CD14-positive monocyte (primary cell): ENCODE results near the gene NTMT2. TPM values are rescaled to one million over a fixed set of nuclear protein-coding genes. Genes with fewer than 3 reads are reported as not detected.

Source experiments
- DNase-seq, 3 donors: peaks; one replicate each; pipeline ENCODE4 v3.0.0-alpha.2; 2011 to 2022
- H2AFZ ChIP-seq: 2 replicates; pipeline ENCODE4 v1.6.0; 2012; ENCODE audit warnings: mild to moderate bottlenecking, low read depth, low read length, inconsistent platforms; ENCODE audit not compliant: insufficient read depth, poor library complexity, severe bottlenecking
- H3K27ac ChIP-seq, 2 donors: 1 replicate in 1 of 2; 2 replicates in 1 of 2; pipeline ENCODE4 v1.5.1; 2012 to 2013; ENCODE audit warnings: low read length in 2 of 2, control low read depth in 1 of 2, inconsistent platforms in 1 of 2, low read depth in 1 of 2, mild to moderate bottlenecking in 1 of 2
- H3K27me3 ChIP-seq, 2 donors: one replicate each; pipeline versions ENCODE4 v1.6.0 to v1.6.1; 2011 to 2013; ENCODE audit warnings: low read length in 2 of 2; ENCODE audit not compliant: control insufficient read depth in 2 of 2, insufficient read depth in 2 of 2
- H3K36me3 ChIP-seq, 2 donors: replicated peaks in 1 of 2; 1 replicate in 1 of 2; 2 replicates in 1 of 2; pipeline versions ENCODE4 v1.5.1 to v1.6.1; 2012 to 2013; ENCODE audit warnings: low read length in 2 of 2, control low read depth in 1 of 2, inconsistent platforms in 1 of 2, mild to moderate bottlenecking in 1 of 2; ENCODE audit not compliant: insufficient read depth in 2 of 2, control insufficient read depth in 1 of 2
- H3K4me1 ChIP-seq, 2 donors: 1 replicate in 1 of 2; 2 replicates in 1 of 2; pipeline versions ENCODE4 v1.5.1 to v1.6.1; 2012 to 2013; ENCODE audit warnings: low read length in 2 of 2, control low read depth in 1 of 2, inconsistent platforms in 1 of 2, mild to moderate bottlenecking in 1 of 2, moderate library complexity in 1 of 2; ENCODE audit not compliant: insufficient read depth in 2 of 2, control insufficient read depth in 1 of 2
- H3K4me2 ChIP-seq: replicated peaks from 2 replicates; pipeline ENCODE3; 2012; ENCODE audit warnings: low read length, moderate library complexity, mild to moderate bottlenecking; ENCODE audit not compliant: poor library complexity, severe bottlenecking; ENCODE audit errors: extremely low read depth
- H3K4me3 ChIP-seq, 3 experiments: fragments of 200-600 bp in 1 of 3; sonication (generic) in 1 of 3; replicated peaks in 1 of 3; 1 replicate in 2 of 3; 2 replicates in 1 of 3; pipeline ENCODE4 v1.5.1; 2011 to 2013; ENCODE audit warnings: low read length in 3 of 3, mild to moderate bottlenecking in 3 of 3, control low read depth in 2 of 3, low read depth in 2 of 3, inconsistent platforms in 1 of 3, moderate library complexity in 1 of 3
- H3K79me2 ChIP-seq: 2 replicates; pipeline ENCODE4 v1.6.0; 2012; ENCODE audit warnings: mild to moderate bottlenecking, control low read depth, inconsistent platforms, low read length, moderate library complexity; ENCODE audit not compliant: insufficient read depth
- H3K9ac ChIP-seq: 2 replicates; pipeline ENCODE4 v1.6.0; 2017; ENCODE audit warnings: low read length, mild to moderate bottlenecking; ENCODE audit not compliant: insufficient read depth, poor library complexity, severe bottlenecking
- H3K9me3 ChIP-seq, 2 donors: replicated peaks in 1 of 2; 1 replicate in 1 of 2; 2 replicates in 1 of 2; pipeline versions ENCODE4 v1.5.1 to v1.6.1; 2012 to 2013; ENCODE audit warnings: low read length in 2 of 2, control low read depth in 1 of 2; ENCODE audit not compliant: control insufficient read depth in 1 of 2, insufficient read depth in 1 of 2
- H4K20me1 ChIP-seq: 2 replicates; pipeline ENCODE4 v1.6.0; 2012; ENCODE audit warnings: mild to moderate bottlenecking, low read length, control low read depth, moderate library complexity; ENCODE audit not compliant: insufficient read depth
- H3K27ac Mint-ChIP-seq, 7 donors: one replicate each; pipeline ENCODE4 v1.8.0; 2020; ENCODE audit warnings: mild to moderate bottlenecking in 7 of 7, mixed read lengths in 7 of 7, moderate library complexity in 6 of 7, inconsistent platforms in 2 of 7
- H3K27me3 Mint-ChIP-seq, 3 donors: one replicate each; pipeline ENCODE4 v1.8.0; 2021 to 2022; ENCODE audit warnings: low read depth in 3 of 3, mild to moderate bottlenecking in 3 of 3, mixed read lengths in 3 of 3, moderate library complexity in 3 of 3, inconsistent platforms in 1 of 3
- H3K36me3 Mint-ChIP-seq, 2 donors: one replicate each; pipeline ENCODE4 v1.8.0; 2020; ENCODE audit warnings: mixed read lengths in 2 of 2, inconsistent platforms in 1 of 2, mild to moderate bottlenecking in 1 of 2
- H3K4me1 Mint-ChIP-seq: one replicate; pipeline ENCODE4 v1.8.0; 2020; ENCODE audit warnings: mild to moderate bottlenecking, mixed read lengths
- H3K4me3 Mint-ChIP-seq, 2 donors: one replicate each; pipeline ENCODE4 v1.8.0; 2020; ENCODE audit warnings: mild to moderate bottlenecking in 2 of 2, mixed read lengths in 2 of 2, moderate library complexity in 1 of 2
- H3K9me3 Mint-ChIP-seq, 7 donors: one replicate each; pipeline ENCODE4 v1.8.0; 2020 to 2022; ENCODE audit warnings: mixed read lengths in 7 of 7, mild to moderate bottlenecking in 6 of 7, moderate library complexity in 6 of 7, inconsistent platforms in 2 of 7
- CTCF ChIP-seq: fragments of 200-600 bp; IDR thresholded peaks from one replicate; pipeline ENCODE4 v1.8.0; 2022; ENCODE audit warnings: antibody characterized with exemption, mild to moderate bottlenecking
- WGBS: methylation state at CpG from one replicate; pipeline ENCODE4 v1.1.5; 2013; ENCODE audit warnings: missing lambda C conversion rate; ENCODE audit not compliant: insufficient coverage; 5-methylcytosine and 5-hydroxymethylcytosine counted together
- intact Hi-C, 2 donors: fragments of 100-400 bp; cut with micrococcal nuclease; formaldehyde crosslinking; loops; one replicate each; pipeline versions ENCODE4 v1.15.0 to v1.15.1; 2023
- polyA plus RNA-seq, 3 donors: library from polyadenylated mRNA; depleted of rRNA in 1 of 3; unstranded in 2 of 3; stranded (reverse) in 1 of 3; fragments of 300-500 nt in 2 of 3; fragments of >200 nt in 1 of 3; fragmentation: Illumina TruSeq in 2 of 3; gene quantifications; 1 replicate in 2 of 3; 2 replicates in 1 of 3; pipeline ENCODE4 v1.2.3, GENCODE V29; 2012 to 2021

The NTMT2 gene
- polyA plus RNA-seq, 3 donors, result not detected

GRCh38 chr1:170174395-170174794 is 28.6 kb downstream of the NTMT2 start:
- WGBS, result 94% methylated on average over 5 of the region's 7 CpGs
- Mint-ChIP-seq H3K36me3 (no peaks in the 10 kb centered on the region), H3K27me3 (peaks cover 0 to 1% (median 0%) of the 10 kb centered on the region in 3 donors), H3K4me3 (no peak overlapping the region), H3K4me1 (no peaks in the 10 kb centered on the region), H3K9me3 (peaks cover 4 to 27% (median 12%) of the 10 kb centered on the region in 7 donors), H3K27ac (no peak overlapping the region)
- H3K79me2 ChIP-seq, result no peaks in the 10 kb centered on the region
- H3K9me3 ChIP-seq, result peaks cover 0 to 15% of the 10 kb centered on the region in 2 donors
- H3K4me1 ChIP-seq, result no peaks in the 10 kb centered on the region
- no peak overlapping the region for H2AFZ ChIP-seq
- no peak overlapping the region for H3K27ac ChIP-seq
- no peak for TF ChIP-seq CTCF
- no peak overlapping the region for H3K4me3 ChIP-seq
- H4K20me1 ChIP-seq, result no peaks in the 10 kb centered on the region
- H3K36me3 ChIP-seq, result no peaks in the 10 kb centered on the region
- no peak overlapping the region for H3K4me2 ChIP-seq
- no peak for DNase-seq
- no peak overlapping the region for H3K9ac ChIP-seq
- intact Hi-C loops, result no loop called here
- no peaks in the 10 kb centered on the region for H3K27me3 ChIP-seq

GRCh38 chr1:170175041-170175440 is 29.3 kb downstream of the NTMT2 start:
- H3K4me3 Mint-ChIP-seq, result no peak overlapping the region
- H3K4me1 ChIP-seq, result no peaks in the 10 kb centered on the region
- H4K20me1 ChIP-seq, result no peaks in the 10 kb centered on the region
- no peak overlapping the region for H3K9ac ChIP-seq
- no peak for DNase-seq
- peaks cover 0 to 1% (median 0%) of the 10 kb centered on the region in 3 donors for H3K27me3 Mint-ChIP-seq
- no peaks in the 10 kb centered on the region for H3K79me2 ChIP-seq
- no peak overlapping the region for H3K27ac Mint-ChIP-seq
- intact Hi-C loops, result no loop called here
- no peak overlapping the region for H3K4me2 ChIP-seq
- no peak overlapping the region for H2AFZ ChIP-seq
- no peak for TF ChIP-seq CTCF
- peaks cover 0 to 14% of the 10 kb centered on the region in 2 donors for H3K9me3 ChIP-seq
- H3K9me3 Mint-ChIP-seq, result peaks cover 4 to 27% (median 11%) of the 10 kb centered on the region in 7 donors
- no peak overlapping the region for H3K4me3 ChIP-seq
- H3K27me3 ChIP-seq, result no peaks in the 10 kb centered on the region
- no peaks in the 10 kb centered on the region for H3K4me1 Mint-ChIP-seq
- WGBS, result 100% methylated on average over 1 of the region's 5 CpGs
- H3K36me3 ChIP-seq, result no peaks in the 10 kb centered on the region
- no peaks in the 10 kb centered on the region for H3K36me3 Mint-ChIP-seq
- no peak overlapping the region for H3K27ac ChIP-seq
